ENCODE data around the gene EEF1G.

DNA sequence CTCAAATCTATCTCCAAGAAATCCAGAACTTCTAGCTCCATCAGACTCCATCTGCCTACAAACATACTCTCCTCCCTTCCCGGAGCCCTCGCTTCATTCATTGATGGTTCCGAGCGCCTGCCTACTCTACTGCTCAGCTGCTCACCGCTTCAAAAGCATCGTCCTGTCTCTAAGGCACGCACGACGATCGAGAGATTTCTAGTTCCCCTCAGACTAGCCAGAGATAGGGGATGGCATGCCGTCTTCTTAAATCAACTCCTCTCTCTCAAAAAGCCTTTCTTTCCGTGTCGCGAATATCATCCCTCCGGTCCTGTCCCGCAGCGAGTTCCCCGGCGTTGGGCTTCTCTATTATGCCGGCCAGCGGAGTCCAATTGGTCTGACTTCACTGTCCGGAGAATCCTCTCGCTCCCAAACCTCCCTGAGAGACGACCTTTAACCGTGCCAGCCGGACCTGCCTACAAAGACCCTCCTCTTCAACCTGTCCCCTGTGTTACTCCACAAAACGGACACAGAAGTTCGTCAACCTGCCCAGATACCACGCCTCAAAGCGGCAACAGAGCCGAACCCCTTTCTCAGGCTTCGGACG is 592 bp downstream of the EEF1G start:
- TF ChIP-seq ZNF570 (CRISPR knock-in tag; IDR thresholded peaks at IDR 0.05; ENCODE audit: borderline replicate concordance) (no peak), SP140L (CRISPR knock-in tag; IDR thresholded peaks at IDR 0.05; ENCODE audit: borderline replicate concordance) (no peak), NFE2L2 (IDR thresholded peaks at IDR 0.05; ENCODE audit: low read length) (no peak), ARID2 (CRISPR knock-in tag; IDR thresholded peaks at IDR 0.05; ENCODE audit: borderline replicate concordance) (no peak), CBX2 (IDR thresholded peaks at IDR 0.05; ENCODE audit: low read depth, low read length) (no peak), CBX2 (CRISPR knock-in tag; IDR thresholded peaks at IDR 0.05; ENCODE audit: low read depth) (no peak), FOXK1 (CRISPR knock-in tag; IDR thresholded peaks at IDR 0.05; ENCODE audit: borderline replicate concordance, low read depth) (no peak), ZNF326 (CRISPR knock-in tag; IDR thresholded peaks at IDR 0.05; ENCODE audit: borderline replicate concordance) (no peak), SYNCRIP (IDR thresholded peaks at IDR 0.05; ENCODE audit: insufficient read depth, low read depth, low read length) (no peak)
- TF ChIP-seq, protein P1, sequence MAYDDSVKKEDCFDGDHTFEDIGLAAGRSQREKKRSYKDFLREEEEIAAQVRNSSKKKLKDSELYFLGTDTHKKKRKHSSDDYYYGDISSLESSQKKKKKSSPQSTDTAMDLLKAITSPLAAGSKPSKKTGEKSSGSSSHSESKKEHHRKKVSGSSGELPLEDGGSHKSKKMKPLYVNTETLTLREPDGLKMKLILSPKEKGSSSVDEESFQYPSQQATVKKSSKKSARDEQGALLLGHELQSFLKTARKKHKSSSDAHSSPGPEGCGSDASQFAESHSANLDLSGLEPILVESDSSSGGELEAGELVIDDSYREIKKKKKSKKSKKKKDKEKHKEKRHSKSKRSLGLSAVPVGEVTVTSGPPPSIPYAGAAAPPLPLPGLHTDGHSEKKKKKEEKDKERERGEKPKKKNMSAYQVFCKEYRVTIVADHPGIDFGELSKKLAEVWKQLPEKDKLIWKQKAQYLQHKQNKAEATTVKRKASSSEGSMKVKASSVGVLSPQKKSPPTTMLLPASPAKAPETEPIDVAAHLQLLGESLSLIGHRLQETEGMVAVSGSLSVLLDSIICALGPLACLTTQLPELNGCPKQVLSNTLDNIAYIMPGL (CRISPR knock-in tag; IDR thresholded peaks at IDR 0.05; ENCODE audit: borderline replicate concordance in 1 of 2, low read depth in 1 of 2) = no peak
- TF ChIP-seq, protein P2, sequence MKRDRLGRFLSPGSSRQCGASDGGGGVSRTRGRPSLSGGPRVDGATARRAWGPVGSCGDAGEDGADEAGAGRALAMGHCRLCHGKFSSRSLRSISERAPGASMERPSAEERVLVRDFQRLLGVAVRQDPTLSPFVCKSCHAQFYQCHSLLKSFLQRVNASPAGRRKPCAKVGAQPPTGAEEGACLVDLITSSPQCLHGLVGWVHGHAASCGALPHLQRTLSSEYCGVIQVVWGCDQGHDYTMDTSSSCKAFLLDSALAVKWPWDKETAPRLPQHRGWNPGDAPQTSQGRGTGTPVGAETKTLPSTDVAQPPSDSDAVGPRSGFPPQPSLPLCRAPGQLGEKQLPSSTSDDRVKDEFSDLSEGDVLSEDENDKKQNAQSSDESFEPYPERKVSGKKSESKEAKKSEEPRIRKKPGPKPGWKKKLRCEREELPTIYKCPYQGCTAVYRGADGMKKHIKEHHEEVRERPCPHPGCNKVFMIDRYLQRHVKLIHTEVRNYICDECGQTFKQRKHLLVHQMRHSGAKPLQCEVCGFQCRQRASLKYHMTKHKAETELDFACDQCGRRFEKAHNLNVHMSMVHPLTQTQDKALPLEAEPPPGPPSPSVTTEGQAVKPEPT (CRISPR knock-in tag; IDR thresholded peaks at IDR 0.05; ENCODE audit: low read depth) = no peak
- TF ChIP-seq, protein P3, sequence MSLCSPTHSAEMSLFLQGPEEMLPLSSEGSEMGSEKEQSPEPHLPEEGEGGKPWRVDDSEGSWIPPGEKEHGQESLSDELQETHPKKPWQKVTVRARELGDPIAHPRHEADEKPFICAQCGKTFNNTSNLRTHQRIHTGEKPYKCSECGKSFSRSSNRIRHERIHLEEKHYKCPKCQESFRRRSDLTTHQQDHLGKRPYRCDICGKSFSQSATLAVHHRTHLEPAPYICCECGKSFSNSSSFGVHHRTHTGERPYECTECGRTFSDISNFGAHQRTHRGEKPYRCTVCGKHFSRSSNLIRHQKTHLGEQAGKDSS (CRISPR knock-in tag; IDR thresholded peaks at IDR 0.05; ENCODE audit: borderline replicate concordance, low read depth) = 0 out of 2 replicates have a peak, but pooled peaks have one; percentile 3

All from HepG2 (cell line).